ENCODE measurements around the gene DMGDH. TPM values are rescaled to one million over a fixed set of nuclear protein-coding genes. Genes with fewer than 3 reads are reported as not detected.
"Not testable (repeated sequence)": the region's sequence is repeated elsewhere in the genome, so short reads cannot be mapped to it uniquely, and the experiment has no call there.

The DMGDH gene
- total RNA-seq, 1 donor from 2014 or later = 0.20 TPM

DNA sequence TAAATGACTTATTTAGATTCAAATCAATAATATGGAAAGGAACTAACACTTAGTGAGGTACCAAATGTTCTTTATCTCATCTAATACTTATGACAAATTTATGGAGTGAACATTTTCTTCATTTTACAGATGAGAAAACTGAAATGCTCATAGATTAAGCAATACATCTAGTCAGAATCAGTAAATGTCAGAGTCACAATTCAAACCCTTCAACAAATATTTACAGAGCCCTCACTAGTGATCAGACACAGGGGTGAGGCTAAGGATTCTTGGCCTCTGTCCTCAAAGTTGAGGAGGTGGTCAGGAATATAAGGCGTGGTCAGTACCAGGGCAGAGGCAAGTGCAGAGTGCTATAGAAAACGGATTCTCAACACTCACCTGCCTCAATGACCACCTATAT lies 54.8 kb downstream of the DMGDH start:
- no peak for DNase-seq (ENCODE audit: low read depth, low spot score)

DNA sequence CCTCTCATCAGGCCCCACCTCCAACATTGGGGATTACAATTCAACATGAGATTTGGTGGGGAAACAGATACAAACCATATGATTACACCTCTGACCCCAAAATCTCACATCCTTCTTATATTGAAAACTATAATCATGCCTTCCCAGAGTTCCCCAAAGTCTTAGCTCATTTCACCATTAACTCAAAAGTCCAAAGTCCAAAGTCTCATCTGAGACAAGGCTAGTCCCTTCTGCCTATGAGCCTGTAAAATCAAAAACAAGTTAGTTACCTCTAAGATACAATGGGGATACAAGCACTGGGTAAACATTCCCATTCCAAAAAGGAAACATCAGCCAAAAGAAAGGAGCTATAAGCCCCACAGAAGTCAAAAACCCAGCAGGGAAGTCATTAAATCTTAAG lies 57.6 kb downstream of the DMGDH start:
- no peak for DNase-seq (ENCODE audit: low read depth, low spot score)

DNA sequence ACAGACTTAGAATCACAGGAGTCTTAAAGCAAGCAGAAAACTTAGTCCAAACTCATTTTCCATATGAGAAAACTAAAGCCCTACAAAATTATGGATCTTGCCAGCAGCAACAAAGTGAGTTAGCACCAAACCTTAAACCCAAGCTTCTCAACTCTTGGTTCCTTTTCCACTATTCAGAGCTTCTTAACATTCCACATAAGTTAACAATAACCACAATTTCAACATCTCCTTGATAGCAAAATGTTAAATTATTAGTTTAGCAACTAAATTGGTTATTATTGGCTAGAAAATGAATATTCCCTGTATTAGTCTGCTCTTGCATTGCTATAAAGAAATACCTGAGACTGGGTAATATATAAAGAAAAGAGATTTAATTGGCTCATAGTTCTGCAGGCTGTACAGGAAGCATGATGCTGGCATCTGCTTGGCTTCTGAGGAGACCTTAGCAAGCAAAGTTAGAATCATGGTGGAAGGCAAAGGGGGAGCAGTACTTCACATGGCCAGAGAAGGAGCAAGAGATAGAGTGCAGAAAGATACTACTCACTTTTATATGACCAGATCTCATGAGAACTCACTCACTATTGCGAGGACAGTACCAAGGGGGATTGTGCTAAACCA lies 58.1 kb downstream of the DMGDH start:
- DNase-seq (ENCODE audit: low read depth, low spot score) = no peak

GRCh38 chr5:79008362-79008761 lies 61.1 kb downstream of the DMGDH start:
- no peak for DNase-seq (ENCODE audit: low read depth, low spot score)

DNA sequence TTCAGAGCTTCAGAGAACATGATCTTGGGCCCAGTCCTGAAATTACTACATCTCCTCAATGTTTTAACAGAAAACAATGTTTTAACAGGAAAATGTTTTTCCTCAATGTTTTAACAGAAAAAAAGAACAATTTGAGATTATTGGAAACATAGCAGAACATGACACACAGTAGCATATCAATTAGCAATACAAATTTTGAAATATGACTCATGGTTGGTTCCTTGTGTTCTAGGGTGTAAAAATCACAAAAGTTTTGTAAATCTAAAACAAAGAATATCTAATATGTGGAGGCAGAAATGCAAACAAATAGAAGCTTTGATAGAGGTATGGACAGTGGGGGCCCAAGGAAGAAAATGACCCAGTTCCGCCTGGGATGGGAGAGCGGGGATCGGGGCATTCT lies 61.6 kb downstream of the DMGDH start:
- no peak for DNase-seq (ENCODE audit: low read depth, low spot score)

DNA sequence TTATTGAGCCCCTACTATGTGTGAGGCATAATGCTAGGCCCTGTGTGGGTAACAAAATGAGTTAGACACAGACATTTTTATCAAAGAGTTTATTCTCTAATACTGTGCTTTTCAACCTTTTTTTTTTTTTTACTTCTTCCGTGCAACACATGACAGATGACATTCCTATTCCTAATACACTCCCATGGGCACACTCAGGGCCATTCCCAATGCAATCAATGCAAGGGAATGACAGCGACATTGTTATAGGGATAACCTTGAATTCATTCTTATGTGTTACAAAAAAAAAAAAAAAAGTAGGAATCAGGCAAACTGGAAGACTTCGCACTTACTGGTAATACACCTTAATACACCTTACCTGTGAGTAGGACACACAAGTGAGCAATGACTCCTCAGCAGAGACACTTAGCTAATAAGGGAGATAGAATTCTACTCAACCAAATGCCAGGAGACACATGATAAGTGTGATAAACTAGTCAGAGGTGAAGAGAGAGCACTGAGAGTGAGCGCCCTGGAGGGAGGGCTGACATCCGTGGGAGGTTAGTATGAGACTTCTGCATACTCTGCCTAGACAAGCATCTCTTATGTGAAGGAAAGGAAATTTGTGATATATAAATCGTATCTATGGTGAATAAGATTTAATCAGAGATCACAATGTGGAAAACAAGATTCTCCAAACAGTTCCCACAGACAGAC lies 63.4 kb downstream of the DMGDH start:
- no peak for DNase-seq (ENCODE audit: low read depth, low spot score)

DNA sequence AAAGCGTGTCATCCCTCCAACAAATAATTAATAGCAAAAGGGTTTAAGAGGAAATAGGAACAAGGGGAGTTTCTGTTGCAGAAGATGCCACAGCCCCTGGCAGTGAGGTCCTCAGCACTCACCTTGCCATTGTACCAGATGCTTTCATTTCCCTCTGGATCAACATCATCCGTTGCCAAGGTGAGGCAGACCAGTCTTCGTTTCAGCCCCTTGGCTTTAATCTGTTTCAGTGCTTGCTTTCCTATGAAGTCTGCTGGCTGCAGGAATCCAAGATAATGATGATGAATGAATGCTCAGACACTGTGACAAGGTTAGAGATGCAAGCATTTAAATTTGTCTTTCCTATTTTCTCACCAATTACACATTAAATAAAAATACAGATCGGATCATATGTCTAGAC lies 64.3 kb downstream of the DMGDH start:
- DNase-seq (ENCODE audit: low read depth, low spot score) = no peak

DNA sequence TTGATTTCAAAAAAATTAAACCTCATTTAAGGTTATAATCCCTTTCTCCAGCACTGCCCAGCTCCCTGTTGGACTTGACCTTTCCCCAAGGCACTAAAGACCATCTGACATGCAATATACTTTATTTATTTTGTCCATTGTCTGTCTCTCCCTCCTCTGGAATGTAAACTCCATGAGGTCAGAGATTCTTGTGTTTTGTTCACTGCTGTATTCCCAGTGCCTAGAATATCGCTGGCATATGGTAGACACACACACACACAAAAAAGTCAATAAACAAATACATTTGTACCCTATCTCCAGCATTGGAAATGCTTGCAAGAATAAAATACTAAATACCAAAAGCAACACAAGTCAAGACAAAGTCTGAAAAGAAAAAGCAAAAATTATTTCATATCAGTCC lies 67.1 kb downstream of the DMGDH start:
- no peak for DNase-seq (ENCODE audit: low read depth, low spot score)

DNA sequence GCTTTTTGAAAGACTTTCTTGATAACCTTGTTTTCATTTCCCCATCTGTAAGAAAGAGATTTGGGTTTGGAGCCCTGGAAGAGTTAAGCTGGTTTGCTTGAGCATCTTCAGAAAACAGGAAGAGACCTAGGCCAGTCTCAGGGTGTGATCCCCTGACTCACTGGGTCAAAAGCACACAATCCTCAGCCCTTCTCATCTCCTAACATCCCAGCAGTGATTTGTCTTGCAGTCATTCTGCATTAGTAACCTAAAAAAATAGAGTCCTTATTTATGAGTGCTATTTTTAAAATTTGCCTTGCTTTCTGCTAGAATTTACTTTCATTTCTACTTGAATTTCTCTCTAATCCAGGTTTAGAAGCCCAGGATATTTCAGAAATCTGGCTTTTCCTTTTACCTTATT lies 68.0 kb downstream of the DMGDH start:
- DNase-seq (ENCODE audit: low read depth, low spot score) = no peak

DNA sequence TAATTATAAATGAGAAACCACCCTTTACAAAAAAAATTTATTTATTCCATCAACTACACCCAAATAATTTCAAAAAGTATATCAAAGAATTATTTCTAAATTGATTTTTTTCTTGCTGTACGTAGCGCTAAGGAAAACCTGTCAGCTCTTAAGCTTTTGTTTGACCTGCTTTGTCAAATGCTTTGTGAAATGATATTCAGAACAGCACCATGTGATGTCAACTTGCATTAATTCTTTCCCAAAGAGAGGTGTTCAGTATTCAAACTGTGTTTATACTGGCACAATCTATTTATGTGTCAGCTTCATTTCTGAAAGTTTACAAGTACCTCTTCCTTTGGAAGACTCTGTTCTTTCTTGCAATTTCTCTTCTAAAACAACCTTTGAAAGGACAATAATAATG lies 72.4 kb downstream of the DMGDH start:
- no peak for DNase-seq (ENCODE audit: low read depth, low spot score)

DNA sequence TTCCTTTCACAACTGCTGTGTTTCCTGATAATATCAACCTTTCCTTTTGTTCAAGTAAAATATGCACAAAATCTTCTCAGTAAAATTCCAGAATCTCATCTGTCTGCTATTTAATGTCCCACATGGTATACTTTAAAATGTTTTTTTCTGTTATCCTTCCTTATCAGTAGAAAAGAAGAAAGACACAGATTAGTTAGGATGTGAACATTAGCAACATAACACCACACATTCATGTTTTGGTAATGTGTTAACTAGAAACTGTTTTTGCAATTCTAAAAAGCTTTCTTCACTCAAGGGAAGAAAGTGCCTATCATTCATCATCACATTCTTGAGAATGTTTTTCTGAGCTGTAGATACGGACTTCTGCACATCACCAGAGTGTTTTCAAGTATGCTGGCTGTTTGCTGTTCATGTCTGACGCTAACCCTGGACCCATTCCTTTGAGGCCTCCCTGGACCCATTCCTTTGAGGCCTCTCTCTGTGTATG lies 73.9 kb downstream of the DMGDH start:
- no peak for DNase-seq (ENCODE audit: low read depth, low spot score)

DNA sequence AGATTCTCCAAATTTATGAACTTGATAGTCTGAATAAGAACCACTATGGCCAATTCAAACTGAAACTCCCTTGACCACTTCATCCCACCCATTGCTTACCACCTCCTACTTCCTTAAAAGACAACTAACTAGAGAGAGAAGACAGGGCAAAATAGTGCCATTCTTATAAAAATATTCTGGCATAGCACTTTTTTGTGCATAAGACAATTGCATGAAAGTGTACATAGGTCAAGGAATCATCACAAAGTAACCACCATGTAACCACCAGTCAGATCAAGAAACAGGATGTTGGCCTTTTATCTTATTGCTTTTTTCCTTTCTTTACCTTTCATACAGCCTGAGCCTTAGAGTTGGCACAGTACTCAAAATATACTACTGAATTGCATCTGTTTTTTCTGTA lies 76.3 kb downstream of the DMGDH start:
- DNase-seq (ENCODE audit: low read depth, low spot score) = no peak

- no peak for DNase-seq (ENCODE audit: low read depth, low spot score)
Measured at GRCh38 chr5:78992146-78992545, 77.3 kb downstream of the DMGDH start.

DNA sequence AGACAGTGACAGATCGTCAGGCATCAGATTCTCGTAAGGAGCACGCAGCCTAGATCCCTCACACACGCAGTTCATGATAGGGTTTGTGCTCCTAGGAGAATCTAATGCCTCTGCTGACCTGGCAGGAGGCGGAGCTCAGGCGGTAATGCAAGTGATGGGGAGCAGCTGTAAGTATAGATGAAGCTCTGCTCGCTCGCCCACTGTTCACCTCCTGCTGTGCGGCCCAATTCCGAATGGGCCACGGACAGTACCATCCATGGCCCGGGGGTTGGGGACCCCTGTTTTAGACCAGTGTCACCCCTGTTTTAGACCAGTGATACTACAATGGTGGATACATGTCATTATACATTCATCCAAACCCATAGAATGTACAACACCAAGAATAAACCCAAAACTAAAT lies 80.4 kb downstream of the DMGDH start:
- DNase-seq (ENCODE audit: low read depth, low spot score) = no peak

- no peak for DNase-seq (ENCODE audit: low read depth, low spot score)
Measured at GRCh38 chr5:78985725-78986223, 83.7 kb downstream of the DMGDH start.

GRCh38 chr5:78985116-78985724 lies 84.3 kb downstream of the DMGDH start, which contains the start of gene ARSB:
ARSB (minus strand) TSS chr5:78985310; CDS start chr5:78985248, 62 bp downstream.
- no peak for DNase-seq (ENCODE audit: low read depth, low spot score)

- DNase-seq (ENCODE audit: low read depth, low spot score) = no peak
Measured at GRCh38 chr5:78984439-78985115, 84.9 kb downstream of the DMGDH start.

- DNase-seq (ENCODE audit: low read depth, low spot score) = no peak
Measured at GRCh38 chr5:78983601-78984438, 85.7 kb downstream of the DMGDH start.

DNA sequence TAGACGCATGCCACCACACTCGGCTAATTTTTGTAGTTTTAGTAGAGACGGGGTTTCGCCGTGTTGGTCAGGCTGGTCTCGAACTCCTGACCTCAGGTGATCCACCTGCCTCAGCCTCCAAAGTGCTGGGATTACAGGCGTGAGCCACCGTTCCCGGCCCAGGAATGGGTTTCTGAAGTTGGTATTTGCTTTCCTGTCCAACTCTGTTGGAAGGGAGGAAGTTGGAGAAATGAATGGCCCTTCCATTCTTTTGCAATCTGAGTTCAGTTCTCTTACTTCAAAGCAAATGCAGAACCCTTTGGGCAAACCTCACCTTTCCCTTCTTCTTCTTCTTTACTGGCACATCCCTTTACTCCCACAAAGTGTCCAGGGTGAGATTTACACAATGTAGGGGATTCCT lies 86.3 kb downstream of the DMGDH start:
- DNase-seq (ENCODE audit: low read depth, low spot score) = not testable (repeated sequence)

DNA sequence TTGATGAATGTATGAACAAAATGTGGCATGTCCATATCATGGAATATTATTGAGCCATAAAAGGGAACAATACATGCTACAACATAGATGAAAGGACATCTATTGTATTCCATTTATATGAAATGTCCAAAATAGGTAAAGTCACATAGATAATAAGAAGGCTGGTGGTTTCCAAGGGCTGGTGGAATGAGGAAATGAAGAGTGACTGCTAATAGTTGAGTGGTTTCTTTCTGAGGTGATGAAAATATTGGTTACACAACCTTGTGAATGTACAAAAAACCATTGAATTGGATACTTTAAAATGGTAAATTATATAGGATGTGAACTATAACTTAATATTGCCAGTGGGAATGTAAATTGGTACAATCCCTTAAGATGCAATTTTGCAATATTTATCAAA lies 89.6 kb downstream of the DMGDH start:
- DNase-seq (ENCODE audit: low read depth, low spot score) = no peak

- DNase-seq (ENCODE audit: low read depth, low spot score) = no peak
Measured at GRCh38 chr5:78979117-78979742, 90.2 kb downstream of the DMGDH start.
